GM21529 (cell line): ENCODE data around the gene FBXL17.

Experiments used
- ATAC-seq: cut with Tn5 transposase; IDR thresholded peaks from one replicate; pipeline ENCODE4 v1.9.1; 2021; ENCODE audit not compliant: unreplicated experiment

FBXL17 gene

GRCh38 chr5:108102463-108102862 is 279.4 kb downstream of the FBXL17 start:
- no peak for ATAC-seq

- no peak for ATAC-seq
These were observed 280.1 kb downstream of the FBXL17 start for GRCh38 chr5:108101821-108102220.

GRCh38 chr5:108101130-108101529 is 280.8 kb downstream of the FBXL17 start:
- no peak for ATAC-seq

GRCh38 chr5:108094800-108095199 is 287.1 kb downstream of the FBXL17 start:
- no peak for ATAC-seq

GRCh38 chr5:108093186-108093585 is 288.7 kb downstream of the FBXL17 start:
- ATAC-seq = no peak

- no peak for ATAC-seq
These were observed 291.0 kb downstream of the FBXL17 start for GRCh38 chr5:108090946-108091345.

GRCh38 chr5:108084105-108084504 is 297.8 kb downstream of the FBXL17 start:
- no peak for ATAC-seq

- ATAC-seq = no peak
These were observed 298.7 kb downstream of the FBXL17 start for GRCh38 chr5:108083232-108083631.

- ATAC-seq = no peak
These were observed 300.2 kb downstream of the FBXL17 start for GRCh38 chr5:108081707-108082106.

GRCh38 chr5:108079753-108080152 is 302.1 kb downstream of the FBXL17 start:
- ATAC-seq = no peak

GRCh38 chr5:108078882-108079281 is 303.0 kb downstream of the FBXL17 start:
- ATAC-seq = no peak

- ATAC-seq = no peak
These were observed 303.6 kb downstream of the FBXL17 start for GRCh38 chr5:108078345-108078744.

- ATAC-seq = no peak
These were observed 307.3 kb downstream of the FBXL17 start for GRCh38 chr5:108074626-108075025.

- no peak for ATAC-seq
These were observed 317.6 kb downstream of the FBXL17 start for GRCh38 chr5:108064302-108064701.

- no peak for ATAC-seq
These were observed 320.0 kb downstream of the FBXL17 start for GRCh38 chr5:108061941-108062340.

GRCh38 chr5:108060340-108060739 is 321.6 kb downstream of the FBXL17 start:
- no peak for ATAC-seq

GRCh38 chr5:108059334-108059733 is 322.6 kb downstream of the FBXL17 start:
- no peak for ATAC-seq

- ATAC-seq = no peak
These were observed 327.5 kb downstream of the FBXL17 start for GRCh38 chr5:108054349-108054748.

- ATAC-seq = no peak
These were observed 334.8 kb downstream of the FBXL17 start for GRCh38 chr5:108046955-108047670.

GRCh38 chr5:108036482-108036881 is 345.4 kb downstream of the FBXL17 start:
- ATAC-seq = no peak

GRCh38 chr5:108028883-108029282 is 353.0 kb downstream of the FBXL17 start:
- no peak for ATAC-seq

- no peak for ATAC-seq
These were observed 353.5 kb downstream of the FBXL17 start for GRCh38 chr5:108028412-108028811.

- no peak for ATAC-seq
These were observed 355.9 kb downstream of the FBXL17 start for GRCh38 chr5:108025957-108026356.
